A549 (cell line): ENCODE measurements around the gene PRKAG2. TPM values are rescaled to one million over a fixed set of nuclear protein-coding genes. Genes with fewer than 3 reads are reported as not detected.
A peak's percentile ranks its signal among the peaks of the same experiment; 100 is the strongest.
"Not testable (repeated sequence)": the region's sequence is repeated elsewhere in the genome, so short reads cannot be mapped to it uniquely, and the experiment has no call there.

Experiments used
- ATAC-seq, 2 experiments: fragments of 200-7000 bp in 1 of 2; fragments of >200 bp in 1 of 2; cut with Nextera tagmentation in 1 of 2; cut with Tn5 transposase in 1 of 2; 3 replicates each; pipeline versions ENCODE4 v1.8.0 to v1.9.1; 2018 to 2020; ENCODE audit warnings: mild to moderate bottlenecking in 1 of 2, moderate library complexity in 1 of 2
- CTCF ChIA-PET: fragments of 300-600 bp; sonication (Branson Sonifier 250); formaldehyde crosslinking; extraction: SDS; loops from one replicate; lab custom pipeline; 2021; ENCODE audit warnings: antibody characterized with exemption, inconsistent platforms; lab: Yijun Ruan, JAX
- POLR2A ChIA-PET: fragments of 350-600 bp; formaldehyde crosslinking; extraction: SDS; loops from one replicate; lab custom pipeline; 2021; ENCODE audit warnings: antibody characterized with exemption, inconsistent platforms; lab: Yijun Ruan, JAX
- DNase-seq, 2 experiments: peaks; one replicate each; pipeline versions ENCODE4 v3.0.0 to v3.0.0-alpha.2; 2011 to 2016; ENCODE audit warnings: low read depth in 1 of 2, low spot score in 1 of 2
- FAIRE-seq: peaks from 2 replicates; lab custom pipeline; 2011; peaks lifted over from hg19 to GRCh38; lab: Jason Lieb, UNC
- H3K27ac ChIP-seq, 2 experiments: fragments of >200 bp; sonication (Bioruptor Twin); formaldehyde crosslinking; 3 replicates each; pipeline ENCODE4 v1.5.1; 2016 to 2017
- H3K4me1 ChIP-seq: fragments of >200 bp; sonication (Bioruptor Twin); formaldehyde crosslinking; 3 replicates; pipeline ENCODE4 v1.6.1; 2016
- H3K4me2 ChIP-seq: fragments of >200 bp; sonication (Bioruptor Twin); formaldehyde crosslinking; 3 replicates; pipeline ENCODE4 v1.6.1; 2016
- H3K4me3 ChIP-seq: fragments of >200 bp; sonication (Bioruptor Twin); formaldehyde crosslinking; 3 replicates; pipeline ENCODE4 v1.5.1; 2016
- H3K9me3 ChIP-seq: fragments of >200 bp; sonication (Bioruptor Twin); formaldehyde crosslinking; 3 replicates; pipeline ENCODE4 v1.6.1; 2016
- BCL3 ChIP-seq: fragments of >200 bp; sonication (Bioruptor Twin); formaldehyde crosslinking; IDR thresholded peaks from 3 replicates; pipeline ENCODE4 v1.6.1; 2016
- BHLHE40 ChIP-seq: IDR thresholded peaks from 2 replicates; pipeline ENCODE4 v1.6.1; 2012; ENCODE audit warnings: low read depth, low read length, inconsistent platforms
- ELK1 ChIP-seq: fragments of 150-350 bp; IDR thresholded peaks from 2 replicates; pipeline ENCODE4 v1.6.1; 2014; ENCODE audit warnings: low read depth, mild to moderate bottlenecking, low read length
- EP300 ChIP-seq, 2 experiments: fragments of >200 bp; sonication (Bioruptor Twin); formaldehyde crosslinking; IDR thresholded peaks; 2 replicates in 1 of 2; 3 replicates in 1 of 2; pipeline ENCODE4 v1.6.1; 2016 to 2017
- HMGXB4 ChIP-seq: fragments of 250-450 bp; sonication (Bioruptor Pico); IDR thresholded peaks from 2 replicates; pipeline ENCODE4 v1.5.0; 2021; ENCODE audit warnings: mild to moderate bottlenecking, moderate library complexity, borderline replicate concordance
- JUNB ChIP-seq: fragments of >200 bp; sonication (Bioruptor Twin); formaldehyde crosslinking; IDR thresholded peaks from 2 replicates; pipeline ENCODE4 v1.6.1; 2016
- KDM1A ChIP-seq: fragments of 200-600 bp; sonication (generic); IDR thresholded peaks from 2 replicates; pipeline ENCODE4 v1.6.1; 2016; ENCODE audit warnings: low read depth, mild to moderate bottlenecking
- MAZ ChIP-seq: fragments of 150-350 bp; IDR thresholded peaks from 2 replicates; pipeline ENCODE4 v1.6.1; 2014; ENCODE audit warnings: antibody characterized with exemption, low read depth, low read length, borderline replicate concordance
- NR3C1 ChIP-seq: fragments of >200 bp; sonication (Bioruptor Twin); formaldehyde crosslinking; IDR thresholded peaks from 3 replicates; pipeline ENCODE4 v1.6.1; 2017
- RAD21 ChIP-seq, 2 experiments: fragments of >200 bp in 1 of 2; sonication (Bioruptor Twin) in 1 of 2; formaldehyde crosslinking in 1 of 2; IDR thresholded peaks in 1 of 2; conservative IDR thresholded peaks in 1 of 2; 2 replicates in 1 of 2; 3 replicates in 1 of 2; pipeline ENCODE4 v1.6.1; 2012 to 2018; ENCODE audit warnings: inconsistent platforms in 1 of 2
- RARB ChIP-seq: fragments of 250-450 bp; sonication (Bioruptor Pico); IDR thresholded peaks from 2 replicates; pipeline ENCODE4 v1.8.0; 2021; ENCODE audit warnings: mild to moderate bottlenecking, moderate library complexity
- SMC3 ChIP-seq: fragments of >200 bp; sonication (Bioruptor Twin); formaldehyde crosslinking; IDR thresholded peaks from 3 replicates; pipeline ENCODE4 v1.6.1; 2018; ENCODE audit warnings: inconsistent platforms
- TFCP2L1 ChIP-seq: fragments of 250-450 bp; sonication (Bioruptor Pico); IDR thresholded peaks from 2 replicates; pipeline ENCODE4 v1.5.0; 2021; ENCODE audit warnings: mild to moderate bottlenecking
- ZC3H11A ChIP-seq: fragments of 450-650 bp; IDR thresholded peaks from 2 replicates; pipeline ENCODE4 v1.6.1; 2014; ENCODE audit warnings: antibody characterized with exemption, mild to moderate bottlenecking
- ZNF302 ChIP-seq: fragments of 250-450 bp; sonication (Bioruptor Pico); IDR thresholded peaks from 2 replicates; pipeline ENCODE4 v1.9.0; 2021; ENCODE audit warnings: inconsistent platforms, mild to moderate bottlenecking, moderate library complexity
- ZSCAN20 ChIP-seq: fragments of 250-450 bp; sonication (Bioruptor Pico); IDR thresholded peaks from 2 replicates; pipeline ENCODE4 v1.8.0; 2022; ENCODE audit warnings: mild to moderate bottlenecking, moderate library complexity
- WGBS: methylation state at CpG from one replicate; pipeline ENCODE4 v1.1.6; 2017; ENCODE audit errors: missing lambda C conversion rate; 5-methylcytosine and 5-hydroxymethylcytosine counted together
- polyA plus RNA-seq, 4 experiments: library from polyadenylated mRNA; depleted of rRNA in 3 of 4; stranded (reverse); fragments of >200 nt; fragmentation: RNase III in 1 of 4; extraction: RNeasy Plus Mini Kit Qiagen cat#74134 plus additional on column Dnase treatment in 1 of 4; gene quantifications; 2 replicates in 3 of 4; 3 replicates in 1 of 4; pipeline ENCODE4 v1.2.3, GENCODE V29; 2011 to 2017
- TF ChIP-seq, protein P1 (sequence below): fragments of >200 bp; sonication (Bioruptor Twin); formaldehyde crosslinking; IDR thresholded peaks from 3 replicates; pipeline ENCODE4 v1.5.1; 2016
- TF ChIP-seq, protein P2 (sequence below): IDR thresholded peaks from 2 replicates; pipeline ENCODE4 v1.6.1; 2012
- TF ChIP-seq, protein P3 (sequence below): fragments of 250-450 bp; sonication (Bioruptor Pico); IDR thresholded peaks from 2 replicates; pipeline ENCODE4 v1.5.0; 2020; ENCODE audit warnings: low read depth, mild to moderate bottlenecking, moderate library complexity

PRKAG2 gene
- polyA plus RNA-seq, 2 of the 4 experiments (the other 2 are of a cell fraction) = 26.5 to 31.7 TPM

DNA sequence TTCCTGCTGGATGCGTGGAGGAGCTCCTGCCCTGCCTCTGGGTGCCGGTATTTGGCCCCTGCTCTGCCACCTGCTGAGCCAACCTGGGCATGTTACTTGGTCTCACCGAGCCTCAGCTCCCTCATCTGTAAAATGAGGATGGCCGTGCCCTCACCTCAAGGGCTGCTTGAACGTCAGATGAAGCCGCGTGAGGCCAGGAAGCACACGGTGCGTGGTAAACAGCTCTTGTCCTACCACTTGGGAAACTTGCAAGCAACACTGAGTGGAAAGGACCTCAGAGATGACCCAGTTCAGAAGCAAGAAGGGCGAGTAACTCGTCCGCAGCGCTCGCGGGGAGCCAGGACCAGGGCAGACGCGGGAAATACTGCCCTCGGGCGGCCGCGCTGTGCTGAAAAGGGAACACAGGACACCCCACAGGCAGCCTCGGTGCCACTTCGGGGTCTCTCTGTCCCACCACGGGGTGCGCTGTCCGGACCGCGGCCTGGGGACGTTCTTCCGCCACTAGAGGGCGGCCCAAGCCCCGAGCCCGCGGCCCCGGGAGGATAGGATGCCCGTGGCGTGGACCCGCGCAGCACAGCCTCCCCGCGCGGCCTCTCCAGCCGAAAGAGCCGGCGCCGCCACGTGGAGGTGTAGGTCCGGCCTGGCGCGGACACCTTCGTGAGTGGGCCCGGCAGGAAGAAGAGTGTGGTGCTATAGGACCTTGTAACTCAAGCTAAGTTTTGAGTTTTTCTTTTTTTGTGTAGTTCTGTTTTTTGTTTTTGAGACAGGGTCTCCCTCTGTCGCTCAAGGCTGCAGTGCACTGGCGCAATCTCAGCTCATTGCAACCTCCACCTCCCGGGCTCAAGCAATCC lies 94.1 kb downstream of the PRKAG2 start:
- DNase-seq (peak; percentile 70 to 90), ATAC-seq (peak; percentile 94 to 98), FAIRE-seq (no peak)
- Histone ChIP-seq H3K4me1 (0 out of 3 replicates have a peak, but pooled peaks cover 4% of the 10 kb centered on the region), H3K27ac (peak overlapping the region; percentile 62 to 70), H3K9me3 (0 out of 3 replicates have a peak, but pooled peaks cover 7% of the 10 kb centered on the region), H3K4me3 (peak overlapping the region; percentile 35), H3K4me2 (peak overlapping the region; percentile 94)
- TF ChIP-seq, protein P1, sequence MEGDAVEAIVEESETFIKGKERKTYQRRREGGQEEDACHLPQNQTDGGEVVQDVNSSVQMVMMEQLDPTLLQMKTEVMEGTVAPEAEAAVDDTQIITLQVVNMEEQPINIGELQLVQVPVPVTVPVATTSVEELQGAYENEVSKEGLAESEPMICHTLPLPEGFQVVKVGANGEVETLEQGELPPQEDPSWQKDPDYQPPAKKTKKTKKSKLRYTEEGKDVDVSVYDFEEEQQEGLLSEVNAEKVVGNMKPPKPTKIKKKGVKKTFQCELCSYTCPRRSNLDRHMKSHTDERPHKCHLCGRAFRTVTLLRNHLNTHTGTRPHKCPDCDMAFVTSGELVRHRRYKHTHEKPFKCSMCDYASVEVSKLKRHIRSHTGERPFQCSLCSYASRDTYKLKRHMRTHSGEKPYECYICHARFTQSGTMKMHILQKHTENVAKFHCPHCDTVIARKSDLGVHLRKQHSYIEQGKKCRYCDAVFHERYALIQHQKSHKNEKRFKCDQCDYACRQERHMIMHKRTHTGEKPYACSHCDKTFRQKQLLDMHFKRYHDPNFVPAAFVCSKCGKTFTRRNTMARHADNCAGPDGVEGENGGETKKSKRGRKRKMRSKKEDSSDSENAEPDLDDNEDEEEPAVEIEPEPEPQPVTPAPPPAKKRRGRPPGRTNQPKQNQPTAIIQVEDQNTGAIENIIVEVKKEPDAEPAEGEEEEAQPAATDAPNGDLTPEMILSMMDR = peak; percentile 99
- TF ChIP-seq RAD21 (conservative IDR thresholded peaks at IDR 0.05 in 1 of 2, IDR thresholded peaks at IDR 0.05 in 1 of 2) = peak; percentile 72 to 92
- TF ChIP-seq TFCP2L1 (CRISPR knock-in tag) = no peak
- peak; percentile 96 for TF ChIP-seq SMC3
- TF ChIP-seq NR3C1 = no peak
- TF ChIP-seq, protein P2, sequence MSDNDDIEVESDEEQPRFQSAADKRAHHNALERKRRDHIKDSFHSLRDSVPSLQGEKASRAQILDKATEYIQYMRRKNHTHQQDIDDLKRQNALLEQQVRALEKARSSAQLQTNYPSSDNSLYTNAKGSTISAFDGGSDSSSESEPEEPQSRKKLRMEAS = peak; percentile 68
- POLR2A ChIA-PET = interaction anchor here (1.0 kb wide), 1 partner anchor 153 kb away, joined by 3 read pairs; no protein-coding TSS in a partner anchor
- 6% methylated on average over 34 of the region's 55 CpGs for WGBS
- CTCF ChIA-PET = interaction anchor here (0.6 to 7.4 kb wide), 88 partner anchors 10 to 995 kb away, joined by 3 to 153 read pairs (median 4); partner anchors contain the start of gene PRKAG2

DNA sequence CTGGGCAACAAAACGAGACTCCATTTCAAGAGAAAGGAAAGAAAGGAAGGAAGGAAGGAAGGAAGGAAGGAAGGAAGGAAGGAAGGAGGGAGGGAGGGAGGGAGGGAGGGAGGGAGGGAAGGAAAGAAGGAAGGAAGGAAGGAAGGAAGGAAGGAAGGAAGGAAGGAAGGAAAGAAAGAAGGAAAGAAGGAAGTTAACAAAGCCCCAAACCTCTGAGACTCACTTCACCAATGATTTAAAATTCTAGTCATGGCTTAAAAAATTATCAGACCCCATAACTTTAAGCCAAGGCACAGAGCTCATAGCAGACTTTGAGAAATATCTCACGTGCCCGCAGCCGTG lies 94.7 kb downstream of the PRKAG2 start:
- 32% methylated on average over 4 of the region's 4 CpGs for WGBS
- not testable (repeated sequence) for DNase-seq, H3K4me3 ChIP-seq, FAIRE-seq, H3K4me1 ChIP-seq, ATAC-seq
- peak overlapping the region in 1 of 2 experiments; percentile 70; a peak in 4 of 6 replicates for H3K27ac ChIP-seq
- ChIA-PET CTCF (interaction anchor here (0.6 to 7.4 kb wide), 73 partner anchors 10 to 996 kb away, joined by 3 to 153 read pairs (median 5); partner anchors contain the start of gene PRKAG2), POLR2A (interaction anchor here (1.0 kb wide), 1 partner anchor 153 kb away, joined by 3 read pairs; no protein-coding TSS in a partner anchor)
- peak overlapping the region; percentile 94 for H3K4me2 ChIP-seq
- H3K9me3 ChIP-seq = peaks cover 12% of the 10 kb centered on the region; the same call in 1 of the 3 replicates

DNA sequence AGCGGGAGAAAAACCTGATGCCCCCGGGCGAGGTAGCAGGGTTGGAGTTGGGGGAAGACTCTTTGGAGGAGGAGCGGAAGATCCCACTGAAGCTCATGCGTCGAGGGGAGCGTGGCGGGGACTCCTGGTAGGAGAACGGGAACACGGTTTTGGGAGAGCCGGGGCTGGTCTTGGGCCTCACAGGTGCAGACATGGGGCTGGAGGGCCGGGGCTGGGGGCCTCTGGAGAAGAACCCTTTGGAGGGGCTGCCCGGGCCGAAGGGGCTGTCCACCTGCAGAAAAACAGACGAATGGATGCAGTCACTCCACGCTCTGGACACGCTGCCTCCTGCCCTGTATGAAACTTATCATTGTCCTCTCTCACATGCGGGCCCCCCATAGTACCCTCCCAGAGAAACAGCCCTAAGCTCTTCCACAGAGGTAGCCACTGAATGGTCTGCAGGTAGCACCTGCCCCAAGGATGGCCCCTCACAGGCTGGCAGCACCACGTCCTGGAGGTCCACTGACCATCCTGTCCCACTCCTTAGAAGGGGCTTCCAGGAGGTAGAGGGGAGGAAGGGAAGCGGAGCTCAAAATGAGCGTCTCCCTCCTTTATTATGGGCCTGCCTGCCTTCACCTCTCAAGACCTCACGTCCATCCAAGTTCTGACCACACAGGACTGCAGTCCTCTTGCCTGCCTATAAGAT lies 95.6 kb downstream of the PRKAG2 start:
- Histone ChIP-seq H3K4me2 (no peak overlapping the region), H3K27ac (no peak overlapping the region)
- ATAC-seq (no peak), FAIRE-seq (no peak)
- CTCF ChIA-PET = interaction anchor here (0.7 to 7.4 kb wide), 24 partner anchors 14 to 413 kb away, joined by 3 to 153 read pairs (median 8); partner anchors contain the start of gene PRKAG2
- 78% methylated on average over 22 of the region's 22 CpGs for WGBS
- TF ChIP-seq KDM1A (no peak), EP300 (IDR thresholded peaks at IDR 0.05) (no peak), ZC3H11A (no peak), MAZ (no peak), ELK1 (no peak), JUNB (no peak), HMGXB4 (CRISPR knock-in tag) (no peak), ZNF302 (CRISPR knock-in tag) (no peak), RARB (CRISPR knock-in tag) (no peak), BHLHE40 (no peak), ZSCAN20 (CRISPR knock-in tag) (no peak), BCL3 (no peak)
- TF ChIP-seq, protein P1 = no peak
- TF ChIP-seq, protein P3, sequence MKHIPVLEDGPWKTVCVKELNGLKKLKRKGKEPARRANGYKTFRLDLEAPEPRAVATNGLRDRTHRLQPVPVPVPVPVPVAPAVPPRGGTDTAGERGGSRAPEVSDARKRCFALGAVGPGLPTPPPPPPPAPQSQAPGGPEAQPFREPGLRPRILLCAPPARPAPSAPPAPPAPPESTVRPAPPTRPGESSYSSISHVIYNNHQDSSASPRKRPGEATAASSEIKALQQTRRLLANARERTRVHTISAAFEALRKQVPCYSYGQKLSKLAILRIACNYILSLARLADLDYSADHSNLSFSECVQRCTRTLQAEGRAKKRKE (CRISPR knock-in tag) = no peak
- TF ChIP-seq, all 56 proteins: peak for 0
- POLR2A ChIA-PET = no interaction called here
- Histone ChIP-seq H3K4me3 (no peak overlapping the region), H3K4me1 (0 out of 3 replicates have a peak, but pooled peaks cover 4% of the 10 kb centered on the region), H3K9me3 (peaks cover 12% of the 10 kb centered on the region; the same call in 1 of the 3 replicates)
- DNase-seq = no peak
